Retinal pigment epithelial cell (primary cell): ENCODE measurements around the gene PDIA4.
"Not testable (repeated sequence)": the region's sequence is repeated elsewhere in the genome, so short reads cannot be mapped to it uniquely, and the experiment has no call there.

Source experiments
- DNase-seq: peaks from one replicate; pipeline ENCODE4 v3.0.0-alpha.2; 2010; ENCODE audit warnings: low read depth
- H3K4me3 ChIP-seq: 2 replicates; pipeline ENCODE4 v1.5.1; 2011; ENCODE audit warnings: mild to moderate bottlenecking, low read length, control low read depth, moderate library complexity
- TF ChIP-seq, protein P1 (sequence below): conservative IDR thresholded peaks from 2 replicates; pipeline ENCODE4 v1.5.1; 2011; ENCODE audit warnings: low read depth, low read length, control low read depth, inconsistent platforms

Gene PDIA4

DNA sequence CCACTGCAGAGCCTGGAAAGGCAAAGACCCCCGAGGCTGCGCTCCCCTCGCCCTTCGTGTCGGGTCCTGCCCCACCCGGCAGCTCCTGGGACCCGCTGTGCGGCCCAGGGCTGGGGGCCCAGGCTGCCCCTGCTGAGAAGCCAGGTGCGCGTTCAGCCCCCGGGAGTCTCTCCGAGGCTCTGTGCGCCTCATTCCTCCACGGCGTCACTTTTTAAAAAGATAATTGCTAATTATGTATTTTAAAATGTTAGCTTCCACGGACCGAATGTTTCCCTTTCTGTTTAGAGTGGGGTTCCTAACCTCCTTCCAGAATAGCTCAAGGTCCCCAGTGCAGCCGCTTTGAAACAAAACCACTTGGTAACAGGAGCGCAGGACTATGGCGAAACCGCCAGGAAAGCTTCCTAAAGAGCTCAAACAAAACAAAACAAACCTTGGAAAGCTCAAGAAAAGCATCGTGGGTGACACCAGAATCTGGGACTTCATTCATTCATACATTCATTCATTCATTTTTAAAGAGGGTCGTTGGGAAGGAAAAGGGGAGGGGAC is 45.6 kb downstream of the PDIA4 start:
- TF ChIP-seq, protein P1, sequence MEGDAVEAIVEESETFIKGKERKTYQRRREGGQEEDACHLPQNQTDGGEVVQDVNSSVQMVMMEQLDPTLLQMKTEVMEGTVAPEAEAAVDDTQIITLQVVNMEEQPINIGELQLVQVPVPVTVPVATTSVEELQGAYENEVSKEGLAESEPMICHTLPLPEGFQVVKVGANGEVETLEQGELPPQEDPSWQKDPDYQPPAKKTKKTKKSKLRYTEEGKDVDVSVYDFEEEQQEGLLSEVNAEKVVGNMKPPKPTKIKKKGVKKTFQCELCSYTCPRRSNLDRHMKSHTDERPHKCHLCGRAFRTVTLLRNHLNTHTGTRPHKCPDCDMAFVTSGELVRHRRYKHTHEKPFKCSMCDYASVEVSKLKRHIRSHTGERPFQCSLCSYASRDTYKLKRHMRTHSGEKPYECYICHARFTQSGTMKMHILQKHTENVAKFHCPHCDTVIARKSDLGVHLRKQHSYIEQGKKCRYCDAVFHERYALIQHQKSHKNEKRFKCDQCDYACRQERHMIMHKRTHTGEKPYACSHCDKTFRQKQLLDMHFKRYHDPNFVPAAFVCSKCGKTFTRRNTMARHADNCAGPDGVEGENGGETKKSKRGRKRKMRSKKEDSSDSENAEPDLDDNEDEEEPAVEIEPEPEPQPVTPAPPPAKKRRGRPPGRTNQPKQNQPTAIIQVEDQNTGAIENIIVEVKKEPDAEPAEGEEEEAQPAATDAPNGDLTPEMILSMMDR: no peak
- no peak for DNase-seq

DNA sequence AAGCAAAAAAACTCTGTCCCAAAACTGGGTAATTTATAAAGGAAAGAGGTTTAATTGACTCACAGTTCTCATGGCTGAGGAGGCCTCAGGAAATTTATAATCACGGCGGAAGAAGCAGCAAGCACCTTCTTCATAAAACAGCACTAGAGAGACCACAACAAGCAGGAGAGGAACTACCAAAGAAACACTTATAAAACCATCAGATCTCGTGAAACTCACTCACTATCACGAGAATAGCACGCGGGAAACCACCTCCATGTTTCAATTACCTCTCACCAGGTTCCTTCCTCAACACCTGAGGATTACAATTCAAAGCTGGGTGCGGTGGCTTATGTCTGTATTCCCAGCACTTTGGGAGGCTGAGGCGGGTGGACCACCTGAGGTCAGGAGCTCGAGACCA is 48.5 kb downstream of the PDIA4 start:
- TF ChIP-seq, protein P1: no peak
- DNase-seq: no peak
- no peak overlapping the region for H3K4me3 ChIP-seq

More for the DNA sequence above, 45.6 kb downstream of the PDIA4 start:
- H3K4me3 ChIP-seq: peak overlapping the region; percentile 84

DNA sequence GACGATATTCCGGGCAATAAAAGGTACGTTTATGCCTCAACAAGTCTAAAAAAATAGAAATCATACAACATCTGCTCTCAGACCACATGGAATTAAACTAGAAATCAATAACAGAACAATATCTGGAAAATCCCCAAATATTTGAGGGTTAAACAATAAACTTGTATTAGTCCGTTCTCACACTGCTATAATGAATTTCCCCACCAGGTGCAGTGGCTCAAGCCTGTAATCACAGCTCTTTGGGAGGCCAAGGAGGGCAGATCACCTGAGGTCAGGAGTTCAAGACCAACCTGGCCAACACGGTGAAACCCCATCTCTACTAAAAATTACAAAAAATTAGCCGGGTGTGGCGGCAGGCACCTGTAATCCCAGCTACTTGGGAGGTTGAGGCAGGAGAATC is 49.2 kb downstream of the PDIA4 start:
- not testable (repeated sequence) for H3K4me3 ChIP-seq, DNase-seq

DNA sequence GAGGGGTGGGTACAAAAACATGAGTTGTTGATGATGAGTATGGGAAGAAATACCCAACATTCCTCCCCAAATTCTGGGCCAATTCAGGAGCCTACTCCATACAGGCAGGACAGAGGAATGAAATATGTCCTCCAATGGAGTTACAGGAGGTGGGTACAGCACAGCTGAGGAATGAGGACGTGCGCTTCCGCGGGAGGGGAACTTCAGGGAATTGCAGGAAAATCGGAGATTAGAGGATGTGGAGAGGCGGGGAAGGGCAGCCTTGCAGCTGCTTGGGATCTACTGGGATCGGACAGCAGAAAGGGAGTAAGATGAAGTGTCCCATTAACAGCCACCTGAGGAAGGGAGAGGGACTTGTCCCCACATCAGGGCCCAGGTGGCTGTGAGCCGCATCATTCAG is 50.2 kb downstream of the PDIA4 start:
- DNase-seq: no peak
- no peak overlapping the region for H3K4me3 ChIP-seq
- TF ChIP-seq, protein P1: no peak

DNA sequence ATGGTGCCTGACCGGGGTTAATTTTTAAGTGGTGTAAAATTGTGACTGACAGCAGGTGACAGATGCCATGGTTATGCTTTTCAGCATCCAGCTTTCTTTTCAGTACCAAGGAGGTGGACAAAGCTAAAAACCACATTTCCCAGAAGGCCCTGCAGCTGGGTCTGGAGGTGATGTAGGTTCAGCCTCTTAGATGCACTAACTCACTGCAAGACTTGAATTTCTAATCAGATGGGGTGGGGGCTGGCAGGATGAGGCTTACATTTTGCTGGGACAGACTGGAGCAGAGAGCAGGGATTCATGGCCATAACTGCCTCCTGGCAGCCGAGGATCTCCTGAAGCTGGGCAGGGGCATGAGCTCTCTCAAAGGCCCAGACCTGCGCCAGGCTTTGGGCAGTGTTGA is 52.4 kb downstream of the PDIA4 start:
- no peak overlapping the region for H3K4me3 ChIP-seq
- TF ChIP-seq, protein P1: no peak
- DNase-seq: no peak

DNA sequence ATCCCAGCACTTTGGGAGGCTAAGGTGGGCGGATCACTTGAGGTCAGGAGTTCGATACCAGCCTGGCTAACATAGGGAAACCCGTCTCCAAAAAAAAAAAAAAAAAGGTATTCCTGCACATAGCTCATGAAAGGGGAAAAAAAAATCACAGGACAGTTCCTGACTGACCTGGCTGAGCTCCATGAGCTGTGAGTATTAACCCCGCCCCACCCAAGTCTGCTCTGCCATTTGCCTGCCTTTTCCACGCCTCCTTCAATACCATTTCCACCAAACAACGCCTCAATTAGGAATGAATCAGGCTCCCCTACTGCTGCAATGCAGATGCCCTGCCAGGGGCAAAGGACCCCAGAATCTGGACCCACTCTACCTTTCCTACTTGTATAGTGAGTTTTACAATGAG is 55.0 kb downstream of the PDIA4 start:
- TF ChIP-seq, protein P1: no peak
- no peak overlapping the region for H3K4me3 ChIP-seq
- no peak for DNase-seq

DNA sequence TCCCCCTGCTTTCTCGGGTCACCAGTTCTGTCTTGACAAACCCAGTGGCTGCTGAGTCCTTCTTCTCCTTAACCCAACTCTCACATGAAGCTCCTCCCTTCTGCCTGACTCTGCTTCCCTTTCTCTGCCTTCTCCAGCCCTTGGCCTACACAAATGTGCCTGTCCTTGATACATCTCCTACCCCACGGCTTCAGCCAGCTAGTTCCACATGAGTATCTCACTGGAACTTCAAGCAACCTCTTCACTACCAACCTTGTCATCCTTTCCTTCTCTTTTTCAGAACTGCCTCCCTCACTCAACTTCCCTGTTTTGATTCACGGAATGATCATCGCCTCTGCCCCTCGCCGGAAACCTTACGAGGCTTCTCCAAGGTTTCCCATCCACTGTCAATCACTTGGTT is 55.9 kb downstream of the PDIA4 start:
- H3K4me3 ChIP-seq: no peak overlapping the region
- DNase-seq: no peak
- TF ChIP-seq, protein P1: no peak

DNA sequence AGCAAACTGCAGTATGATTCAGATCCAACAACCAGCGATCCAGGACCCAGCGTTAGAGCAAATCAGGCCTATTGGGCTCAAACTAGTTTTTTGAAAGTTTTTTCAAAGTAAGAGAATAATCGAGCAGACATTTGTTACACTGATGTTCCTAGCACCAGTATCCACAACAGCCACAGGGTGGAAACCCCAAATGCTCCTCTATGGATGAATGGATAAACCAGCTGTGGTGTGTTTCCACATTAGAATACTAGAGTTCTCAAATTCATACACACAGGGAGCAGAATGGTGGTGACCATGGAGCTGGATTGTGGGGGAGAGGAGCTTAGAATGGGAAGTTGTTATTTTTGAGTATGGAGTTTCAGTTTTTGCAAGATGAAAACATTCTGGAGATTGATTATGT is 60.7 kb downstream of the PDIA4 start:
- no peak for DNase-seq
- TF ChIP-seq, protein P1: no peak
- no peak overlapping the region for H3K4me3 ChIP-seq
